Effector CD8-positive, alpha-beta T cell (primary cell): ENCODE data around the gene PFKL.

Experiments used
- DNase-seq: peaks from one replicate; lab custom pipeline; 2025; lab: John Stamatoyannopoulos, UW

PFKL gene

GRCh38 chr21:44312716-44313115, 12.9 kb downstream of the PFKL start:
- DNase-seq = no peak

- no peak for DNase-seq
Measured at GRCh38 chr21:44313451-44313850, 13.6 kb downstream of the PFKL start.

GRCh38 chr21:44314128-44314527, 14.3 kb downstream of the PFKL start:
- no peak for DNase-seq

- DNase-seq = no peak
Measured at GRCh38 chr21:44314561-44314960, 14.7 kb downstream of the PFKL start.

- no peak for DNase-seq
Measured at GRCh38 chr21:44315691-44316203, 15.9 kb downstream of the PFKL start.

GRCh38 chr21:44316277-44316900, 16.5 kb downstream of the PFKL start:
- DNase-seq = no peak

- DNase-seq = no peak
Measured at GRCh38 chr21:44317241-44317782, 17.5 kb downstream of the PFKL start.

GRCh38 chr21:44317871-44318270, 18.0 kb downstream of the PFKL start:
- no peak for DNase-seq

- DNase-seq = no peak
Measured at GRCh38 chr21:44318489-44319285, 18.8 kb downstream of the PFKL start.

GRCh38 chr21:44319407-44320065, 19.7 kb downstream of the PFKL start:
- DNase-seq = no peak

GRCh38 chr21:44320847-44321246, 21.0 kb downstream of the PFKL start:
- no peak for DNase-seq

- DNase-seq = no peak
Measured at GRCh38 chr21:44321846-44322450, 22.1 kb downstream of the PFKL start.

- no peak for DNase-seq
Measured at GRCh38 chr21:44322621-44323325, 22.9 kb downstream of the PFKL start.

GRCh38 chr21:44323591-44323990, 23.7 kb downstream of the PFKL start:
- DNase-seq = no peak

GRCh38 chr21:44324106-44324853, 24.4 kb downstream of the PFKL start:
- DNase-seq = no peak

- DNase-seq = no peak
Measured at GRCh38 chr21:44324854-44325107, 24.9 kb downstream of the PFKL start.

- DNase-seq = no peak
Measured at GRCh38 chr21:44325386-44326271, 25.8 kb downstream of the PFKL start.

GRCh38 chr21:44326272-44326647, 26.4 kb downstream of the PFKL start:
- DNase-seq = no peak

- DNase-seq = no peak
Measured at GRCh38 chr21:44326716-44327602, 27.1 kb downstream of the PFKL start.
